SK-N-SH treated with all-trans-retinoic acid at 6 μM for 48 hours (cell line): ENCODE measurements around the gene TPST2.

Experiments used
- ARNTL ChIP-seq: fragments of 450-650 bp; formaldehyde crosslinking; IDR thresholded peaks from 2 replicates; pipeline ENCODE4 v1.5.0; 2020; ENCODE audit warnings: low read depth, mild to moderate bottlenecking, moderate library complexity, borderline replicate concordance
- BACH2 ChIP-seq: fragments of 250-450 bp; sonication (Bioruptor Pico); IDR thresholded peaks from 2 replicates; pipeline ENCODE4 v1.9.0; 2021; ENCODE audit warnings: mild to moderate bottlenecking, borderline replicate concordance
- CSDC2 ChIP-seq: fragments of 250-450 bp; sonication (Bioruptor Pico); IDR thresholded peaks from 2 replicates; pipeline ENCODE4 v1.5.0; 2020; ENCODE audit warnings: mild to moderate bottlenecking, moderate library complexity
- ESRRG ChIP-seq: fragments of 250-450 bp; sonication (Bioruptor Pico); IDR thresholded peaks from 2 replicates; pipeline ENCODE4 v1.6.1; 2021; ENCODE audit warnings: mild to moderate bottlenecking
- GLIS3 ChIP-seq: fragments of 250-450 bp; sonication (Bioruptor Pico); IDR thresholded peaks from 2 replicates; pipeline ENCODE4 v1.5.0; 2020; ENCODE audit warnings: mild to moderate bottlenecking, moderate library complexity
- ISL1 ChIP-seq: fragments of 250-450 bp; sonication (Bioruptor Pico); IDR thresholded peaks from 2 replicates; pipeline ENCODE4 v2.1.2; 2022; ENCODE audit warnings: mild to moderate bottlenecking, moderate library complexity
- OSR1 ChIP-seq: fragments of 250-450 bp; sonication (Bioruptor Pico); IDR thresholded peaks from 2 replicates; pipeline ENCODE4 v1.8.0; 2022; ENCODE audit warnings: moderate library complexity, mild to moderate bottlenecking, inconsistent platforms
- ZFP3 ChIP-seq: fragments of 250-450 bp; sonication (Bioruptor Pico); IDR thresholded peaks from 2 replicates; pipeline ENCODE4 v1.5.0; 2020; ENCODE audit warnings: mild to moderate bottlenecking, moderate library complexity
- ZFP30 ChIP-seq: fragments of 450-650 bp; formaldehyde crosslinking; IDR thresholded peaks from 2 replicates; pipeline ENCODE4 v1.5.0; 2022; ENCODE audit warnings: mild to moderate bottlenecking, moderate library complexity
- ZNF70 ChIP-seq: fragments of 450-650 bp; formaldehyde crosslinking; IDR thresholded peaks from 2 replicates; pipeline ENCODE4 v1.5.0; 2020; ENCODE audit warnings: mild to moderate bottlenecking, moderate library complexity
- TF ChIP-seq, protein P1 (sequence below): fragments of 250-450 bp; sonication (Bioruptor Pico); IDR thresholded peaks from 2 replicates; pipeline ENCODE4 v1.8.0; 2020; ENCODE audit warnings: mild to moderate bottlenecking, moderate library complexity, borderline replicate concordance
- TF ChIP-seq, protein P2 (sequence below): fragments of 250-450 bp; sonication (Bioruptor Pico); IDR thresholded peaks from 2 replicates; pipeline ENCODE4 v1.5.0; 2020; ENCODE audit warnings: mild to moderate bottlenecking, moderate library complexity

GRCh38 chr22:26584010-26584409, 5.9 kb downstream of the TPST2 start:
- TF ChIP-seq ESRRG (no peak), GLIS3 (CRISPR knock-in tag) (no peak), ZNF70 (CRISPR knock-in tag) (no peak), ISL1 (no peak), ARNTL (CRISPR knock-in tag) (no peak), BACH2 (CRISPR knock-in tag) (no peak), OSR1 (CRISPR knock-in tag) (no peak), CSDC2 (no peak), ZFP3 (CRISPR knock-in tag) (no peak), ZFP30 (no peak)
- TF ChIP-seq, protein P1, sequence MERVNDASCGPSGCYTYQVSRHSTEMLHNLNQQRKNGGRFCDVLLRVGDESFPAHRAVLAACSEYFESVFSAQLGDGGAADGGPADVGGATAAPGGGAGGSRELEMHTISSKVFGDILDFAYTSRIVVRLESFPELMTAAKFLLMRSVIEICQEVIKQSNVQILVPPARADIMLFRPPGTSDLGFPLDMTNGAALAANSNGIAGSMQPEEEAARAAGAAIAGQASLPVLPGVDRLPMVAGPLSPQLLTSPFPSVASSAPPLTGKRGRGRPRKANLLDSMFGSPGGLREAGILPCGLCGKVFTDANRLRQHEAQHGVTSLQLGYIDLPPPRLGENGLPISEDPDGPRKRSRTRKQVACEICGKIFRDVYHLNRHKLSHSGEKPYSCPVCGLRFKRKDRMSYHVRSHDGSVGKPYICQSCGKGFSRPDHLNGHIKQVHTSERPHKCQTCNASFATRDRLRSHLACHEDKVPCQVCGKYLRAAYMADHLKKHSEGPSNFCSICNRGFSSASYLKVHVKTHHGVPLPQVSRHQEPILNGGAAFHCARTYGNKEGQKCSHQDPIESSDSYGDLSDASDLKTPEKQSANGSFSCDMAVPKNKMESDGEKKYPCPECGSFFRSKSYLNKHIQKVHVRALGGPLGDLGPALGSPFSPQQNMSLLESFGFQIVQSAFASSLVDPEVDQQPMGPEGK (CRISPR knock-in tag), result no peak
- TF ChIP-seq, protein P2, sequence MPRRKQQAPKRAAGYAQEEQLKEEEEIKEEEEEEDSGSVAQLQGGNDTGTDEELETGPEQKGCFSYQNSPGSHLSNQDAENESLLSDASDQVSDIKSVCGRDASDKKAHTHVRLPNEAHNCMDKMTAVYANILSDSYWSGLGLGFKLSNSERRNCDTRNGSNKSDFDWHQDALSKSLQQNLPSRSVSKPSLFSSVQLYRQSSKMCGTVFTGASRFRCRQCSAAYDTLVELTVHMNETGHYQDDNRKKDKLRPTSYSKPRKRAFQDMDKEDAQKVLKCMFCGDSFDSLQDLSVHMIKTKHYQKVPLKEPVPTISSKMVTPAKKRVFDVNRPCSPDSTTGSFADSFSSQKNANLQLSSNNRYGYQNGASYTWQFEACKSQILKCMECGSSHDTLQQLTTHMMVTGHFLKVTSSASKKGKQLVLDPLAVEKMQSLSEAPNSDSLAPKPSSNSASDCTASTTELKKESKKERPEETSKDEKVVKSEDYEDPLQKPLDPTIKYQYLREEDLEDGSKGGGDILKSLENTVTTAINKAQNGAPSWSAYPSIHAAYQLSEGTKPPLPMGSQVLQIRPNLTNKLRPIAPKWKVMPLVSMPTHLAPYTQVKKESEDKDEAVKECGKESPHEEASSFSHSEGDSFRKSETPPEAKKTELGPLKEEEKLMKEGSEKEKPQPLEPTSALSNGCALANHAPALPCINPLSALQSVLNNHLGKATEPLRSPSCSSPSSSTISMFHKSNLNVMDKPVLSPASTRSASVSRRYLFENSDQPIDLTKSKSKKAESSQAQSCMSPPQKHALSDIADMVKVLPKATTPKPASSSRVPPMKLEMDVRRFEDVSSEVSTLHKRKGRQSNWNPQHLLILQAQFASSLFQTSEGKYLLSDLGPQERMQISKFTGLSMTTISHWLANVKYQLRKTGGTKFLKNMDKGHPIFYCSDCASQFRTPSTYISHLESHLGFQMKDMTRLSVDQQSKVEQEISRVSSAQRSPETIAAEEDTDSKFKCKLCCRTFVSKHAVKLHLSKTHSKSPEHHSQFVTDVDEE (CRISPR knock-in tag), result no peak
